WTC11 (cell line): ENCODE data around the gene AVPR2. TPM values are rescaled to one million over a fixed set of nuclear protein-coding genes. Genes with fewer than 3 reads are reported as not detected.

ENCODE experiments used
- ATAC-seq: fragments of 200-7000 bp; cut with Tn5 transposase; 2 replicates; pipeline ENCODE4 v1.10.0; 2021; ENCODE audit warnings: mild to moderate bottlenecking, moderate library complexity
- CTCF ChIA-PET: fragments of 300-600 bp; sonication (Branson Sonifier 250); formaldehyde crosslinking; loops from one replicate; lab custom pipeline; 2021; ENCODE audit warnings: antibody characterized with exemption; lab: Charles Lee
- POLR2A ChIA-PET: fragments of 350-600 bp; sonication (Branson Sonifier 250); formaldehyde crosslinking; loops from one replicate; lab custom pipeline; 2021; ENCODE audit warnings: antibody characterized with exemption; lab: Charles Lee
- DNase-seq: peaks from one replicate; pipeline ENCODE4 v3.0.0; 2021; ENCODE audit warnings: low spot score
- H3K27ac Mint-ChIP-seq: 2 replicates; pipeline ENCODE4 v1.8.0; 2021; ENCODE audit warnings: mixed read lengths
- H3K27me3 Mint-ChIP-seq: 2 replicates; pipeline ENCODE4 v1.8.0; 2021; ENCODE audit warnings: low read depth, mild to moderate bottlenecking, moderate library complexity, mixed read lengths
- H3K36me3 Mint-ChIP-seq: 2 replicates; pipeline ENCODE4 v1.8.0; 2021; ENCODE audit warnings: mixed read lengths
- H3K4me1 Mint-ChIP-seq: 2 replicates; pipeline ENCODE4 v1.8.0; 2022; ENCODE audit warnings: mixed read lengths
- H3K4me3 Mint-ChIP-seq: 2 replicates; pipeline ENCODE4 v1.8.0; 2021; ENCODE audit warnings: mild to moderate bottlenecking, moderate library complexity, mixed read lengths
- H3K9me3 Mint-ChIP-seq: 2 replicates; pipeline ENCODE4 v1.8.0; 2021; ENCODE audit warnings: mixed read lengths
- ATF3 ChIP-seq: sonication (generic); formaldehyde crosslinking; conservative IDR thresholded peaks from 2 replicates; pipeline ENCODE4 v1.8.1; 2022; ENCODE audit warnings: mild to moderate bottlenecking, missing genetic modification reagents
- CREB1 ChIP-seq: sonication (generic); formaldehyde crosslinking; IDR thresholded peaks from 2 replicates; pipeline ENCODE4 v1.8.0; 2023; ENCODE audit warnings: mild to moderate bottlenecking, missing genetic modification reagents
- ESRRA ChIP-seq: sonication (generic); formaldehyde crosslinking; IDR thresholded peaks from 2 replicates; pipeline ENCODE4 v1.8.1; 2022; ENCODE audit warnings: mild to moderate bottlenecking, missing genetic modification reagents, borderline replicate concordance
- FOXJ3 ChIP-seq: sonication (generic); formaldehyde crosslinking; IDR thresholded peaks from 2 replicates; pipeline ENCODE4 v1.9.0; 2021; ENCODE audit warnings: missing genetic modification reagents, mild to moderate bottlenecking, borderline replicate concordance
- FOXP1 ChIP-seq: sonication (generic); formaldehyde crosslinking; IDR thresholded peaks from 2 replicates; pipeline ENCODE4 v1.8.0; 2022; ENCODE audit warnings: missing genetic modification reagents, mild to moderate bottlenecking, moderate library complexity, borderline replicate concordance
- GRHL2 ChIP-seq: fragments of 250-450 bp; sonication (Bioruptor Pico); IDR thresholded peaks from 2 replicates; pipeline ENCODE4 v1.8.0; 2022; ENCODE audit warnings: mild to moderate bottlenecking, moderate library complexity; ENCODE audit not compliant: insufficient replicate concordance, severe bottlenecking
- HMGA2 ChIP-seq: fragments of 250-450 bp; sonication (Bioruptor Pico); IDR thresholded peaks from 2 replicates; pipeline ENCODE4 v1.4.0; 2021; ENCODE audit warnings: mild to moderate bottlenecking, moderate library complexity
- IRF2 ChIP-seq: sonication (generic); formaldehyde crosslinking; IDR thresholded peaks from 2 replicates; pipeline ENCODE4 v1.8.0; 2022; ENCODE audit warnings: low read depth, missing genetic modification reagents, borderline replicate concordance
- JUN ChIP-seq: sonication (generic); formaldehyde crosslinking; IDR thresholded peaks from 2 replicates; pipeline ENCODE4 v1.8.0; 2023; ENCODE audit warnings: mild to moderate bottlenecking, missing genetic modification reagents
- KAT7 ChIP-seq: sonication (generic); formaldehyde crosslinking; IDR thresholded peaks from 2 replicates; pipeline ENCODE4 v1.8.1; 2023; ENCODE audit warnings: missing genetic modification reagents, mild to moderate bottlenecking, borderline replicate concordance
- NR3C1 ChIP-seq: sonication (generic); formaldehyde crosslinking; conservative IDR thresholded peaks from 2 replicates; pipeline ENCODE4 v1.8.1; 2023; ENCODE audit warnings: low read depth, mild to moderate bottlenecking, missing genetic modification reagents
- PRRX2 ChIP-seq: fragments of 250-450 bp; sonication (Bioruptor Pico); IDR thresholded peaks from 2 replicates; pipeline ENCODE4 v1.8.0; 2021; ENCODE audit warnings: mild to moderate bottlenecking
- RELA ChIP-seq: sonication (generic); formaldehyde crosslinking; IDR thresholded peaks from 2 replicates; pipeline ENCODE4 v1.8.1; 2022; ENCODE audit warnings: missing genetic modification reagents, mild to moderate bottlenecking, borderline replicate concordance
- SMAD4 ChIP-seq: sonication (generic); formaldehyde crosslinking; IDR thresholded peaks from 2 replicates; pipeline ENCODE4 v1.8.0; 2022; ENCODE audit warnings: mild to moderate bottlenecking, missing genetic modification reagents
- SP1 ChIP-seq: sonication (generic); formaldehyde crosslinking; conservative IDR thresholded peaks from 2 replicates; pipeline ENCODE4 v1.8.1; 2022; ENCODE audit warnings: missing genetic modification reagents
- TEAD1 ChIP-seq: sonication (generic); formaldehyde crosslinking; IDR thresholded peaks from 2 replicates; pipeline ENCODE4 v1.8.0; 2022; ENCODE audit warnings: mild to moderate bottlenecking, missing genetic modification reagents
- TP53 ChIP-seq: sonication (generic); formaldehyde crosslinking; IDR thresholded peaks from 2 replicates; pipeline ENCODE4 v1.8.1; 2023; ENCODE audit warnings: mild to moderate bottlenecking, missing genetic modification reagents
- ZNF121 ChIP-seq: sonication (generic); formaldehyde crosslinking; IDR thresholded peaks from 2 replicates; pipeline ENCODE4 v1.8.0; 2023; ENCODE audit warnings: missing genetic modification reagents
- ZNF232 ChIP-seq: sonication (generic); formaldehyde crosslinking; IDR thresholded peaks from 2 replicates; pipeline ENCODE4 v1.8.0; 2022; ENCODE audit warnings: mild to moderate bottlenecking, missing genetic modification reagents
- ZNF317 ChIP-seq: sonication (generic); formaldehyde crosslinking; IDR thresholded peaks from 2 replicates; pipeline ENCODE4 v1.8.1; 2023; ENCODE audit warnings: low read depth, mild to moderate bottlenecking, moderate library complexity, missing genetic modification reagents, borderline replicate concordance
- ZNF416 ChIP-seq: fragments of 250-450 bp; sonication (Bioruptor Pico); IDR thresholded peaks from 2 replicates; pipeline ENCODE4 v1.9.0; 2021; ENCODE audit warnings: mild to moderate bottlenecking, inconsistent platforms
- total RNA-seq: library from RNA; stranded (reverse); gene quantifications from 3 replicates; pipeline ENCODE4 v1.2.3, GENCODE V29; 2021
- TF ChIP-seq, protein P1 (sequence below): sonication (generic); formaldehyde crosslinking; conservative IDR thresholded peaks from 2 replicates; pipeline ENCODE4 v1.8.1; 2023; ENCODE audit warnings: mild to moderate bottlenecking, low read depth, missing genetic modification reagents, moderate library complexity
- TF ChIP-seq, protein P2 (sequence below): sonication (generic); formaldehyde crosslinking; IDR thresholded peaks from 2 replicates; pipeline ENCODE4 v1.8.0; 2022; ENCODE audit warnings: mild to moderate bottlenecking, missing genetic modification reagents
- TF ChIP-seq, protein P3 (sequence below): sonication (generic); formaldehyde crosslinking; IDR thresholded peaks from 2 replicates; pipeline ENCODE4 v1.8.1; 2022; ENCODE audit warnings: mild to moderate bottlenecking, moderate library complexity, missing genetic modification reagents
- TF ChIP-seq, protein P4 (sequence below): sonication (generic); formaldehyde crosslinking; IDR thresholded peaks from 2 replicates; pipeline ENCODE4 v1.8.0; 2022; ENCODE audit warnings: mild to moderate bottlenecking, missing genetic modification reagents
- TF ChIP-seq, protein P5 (sequence below): sonication (generic); formaldehyde crosslinking; IDR thresholded peaks from 2 replicates; pipeline ENCODE4 v1.8.0; 2022; ENCODE audit warnings: missing genetic modification reagents

Gene AVPR2
- total RNA-seq, 1 experiment from 2014 or later = 0.11 TPM

DNA sequence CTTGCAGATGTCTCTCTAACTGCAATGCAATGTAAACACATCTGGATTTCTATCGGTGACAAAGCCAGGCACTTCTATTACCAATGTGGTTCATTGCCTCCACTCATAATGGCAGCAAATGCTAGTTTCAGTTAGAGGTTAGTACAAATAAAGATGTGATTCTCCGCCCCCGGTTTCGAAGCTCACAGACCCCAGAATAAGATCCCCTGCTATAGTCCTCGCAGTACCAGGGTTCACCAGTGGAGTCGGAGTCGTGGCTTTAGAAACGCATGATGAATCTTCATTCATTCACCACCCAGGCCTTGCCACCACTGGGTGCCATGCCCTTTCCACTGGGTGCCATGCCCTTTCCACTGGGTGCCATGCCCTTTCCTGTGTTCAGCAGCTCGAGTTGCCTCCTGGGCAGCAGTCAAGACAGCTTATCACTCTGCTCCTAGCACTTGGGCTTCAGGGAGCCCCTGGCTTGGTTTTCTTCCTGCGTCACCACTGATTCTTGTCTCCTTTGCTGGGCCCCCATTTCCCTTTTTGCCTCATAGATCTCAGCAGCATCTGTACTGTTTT lies 33.8 kb downstream of the AVPR2 start:
- CTCF ChIA-PET = interaction anchor here (0.7 to 2.0 kb wide), 4 partner anchors 9 to 291 kb away, joined by 3 to 6 read pairs (median 4); partner anchors contain the start of gene DUSP9
- Mint-ChIP-seq H3K36me3 (no peaks in the 10 kb centered on the region), H3K9me3 (no peaks in the 10 kb centered on the region), H3K4me1 (peaks cover 21% of the 10 kb centered on the region), H3K27ac (no peak overlapping the region; the same call in 1 of the 2 replicates), H3K4me3 (no peak overlapping the region), H3K27me3 (no peaks in the 10 kb centered on the region)
- ATAC-seq = no peak
- no peak for DNase-seq
- TF ChIP-seq, protein P1, sequence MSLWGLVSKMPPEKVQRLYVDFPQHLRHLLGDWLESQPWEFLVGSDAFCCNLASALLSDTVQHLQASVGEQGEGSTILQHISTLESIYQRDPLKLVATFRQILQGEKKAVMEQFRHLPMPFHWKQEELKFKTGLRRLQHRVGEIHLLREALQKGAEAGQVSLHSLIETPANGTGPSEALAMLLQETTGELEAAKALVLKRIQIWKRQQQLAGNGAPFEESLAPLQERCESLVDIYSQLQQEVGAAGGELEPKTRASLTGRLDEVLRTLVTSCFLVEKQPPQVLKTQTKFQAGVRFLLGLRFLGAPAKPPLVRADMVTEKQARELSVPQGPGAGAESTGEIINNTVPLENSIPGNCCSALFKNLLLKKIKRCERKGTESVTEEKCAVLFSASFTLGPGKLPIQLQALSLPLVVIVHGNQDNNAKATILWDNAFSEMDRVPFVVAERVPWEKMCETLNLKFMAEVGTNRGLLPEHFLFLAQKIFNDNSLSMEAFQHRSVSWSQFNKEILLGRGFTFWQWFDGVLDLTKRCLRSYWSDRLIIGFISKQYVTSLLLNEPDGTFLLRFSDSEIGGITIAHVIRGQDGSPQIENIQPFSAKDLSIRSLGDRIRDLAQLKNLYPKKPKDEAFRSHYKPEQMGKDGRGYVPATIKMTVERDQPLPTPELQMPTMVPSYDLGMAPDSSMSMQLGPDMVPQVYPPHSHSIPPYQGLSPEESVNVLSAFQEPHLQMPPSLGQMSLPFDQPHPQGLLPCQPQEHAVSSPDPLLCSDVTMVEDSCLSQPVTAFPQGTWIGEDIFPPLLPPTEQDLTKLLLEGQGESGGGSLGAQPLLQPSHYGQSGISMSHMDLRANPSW (CRISPR knock-in tag) = no peak
- TF ChIP-seq TP53 = no peak
- TF ChIP-seq ESRRA (CRISPR knock-in tag) = no peak
- TF ChIP-seq, protein P2, sequence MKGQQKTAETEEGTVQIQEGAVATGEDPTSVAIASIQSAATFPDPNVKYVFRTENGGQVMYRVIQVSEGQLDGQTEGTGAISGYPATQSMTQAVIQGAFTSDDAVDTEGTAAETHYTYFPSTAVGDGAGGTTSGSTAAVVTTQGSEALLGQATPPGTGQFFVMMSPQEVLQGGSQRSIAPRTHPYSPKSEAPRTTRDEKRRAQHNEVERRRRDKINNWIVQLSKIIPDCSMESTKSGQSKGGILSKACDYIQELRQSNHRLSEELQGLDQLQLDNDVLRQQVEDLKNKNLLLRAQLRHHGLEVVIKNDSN (CRISPR knock-in tag) = no peak
- TF ChIP-seq FOXP1 (CRISPR knock-in tag) = no peak
- TF ChIP-seq FOXJ3 = no peak
- no peak for TF ChIP-seq JUN
- TF ChIP-seq GRHL2 (CRISPR knock-in tag) = no peak
- TF ChIP-seq, protein P3, sequence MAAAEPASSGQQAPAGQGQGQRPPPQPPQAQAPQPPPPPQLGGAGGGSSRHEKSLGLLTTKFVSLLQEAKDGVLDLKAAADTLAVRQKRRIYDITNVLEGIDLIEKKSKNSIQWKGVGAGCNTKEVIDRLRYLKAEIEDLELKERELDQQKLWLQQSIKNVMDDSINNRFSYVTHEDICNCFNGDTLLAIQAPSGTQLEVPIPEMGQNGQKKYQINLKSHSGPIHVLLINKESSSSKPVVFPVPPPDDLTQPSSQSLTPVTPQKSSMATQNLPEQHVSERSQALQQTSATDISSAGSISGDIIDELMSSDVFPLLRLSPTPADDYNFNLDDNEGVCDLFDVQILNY (CRISPR knock-in tag) = no peak
- TF ChIP-seq ATF3 (CRISPR knock-in tag) = no peak
- TF ChIP-seq PRRX2 (CRISPR knock-in tag) = no peak
- no peak for TF ChIP-seq ZNF416
- no peak for TF ChIP-seq HMGA2 (CRISPR knock-in tag)
- POLR2A ChIA-PET = no interaction called here

DNA sequence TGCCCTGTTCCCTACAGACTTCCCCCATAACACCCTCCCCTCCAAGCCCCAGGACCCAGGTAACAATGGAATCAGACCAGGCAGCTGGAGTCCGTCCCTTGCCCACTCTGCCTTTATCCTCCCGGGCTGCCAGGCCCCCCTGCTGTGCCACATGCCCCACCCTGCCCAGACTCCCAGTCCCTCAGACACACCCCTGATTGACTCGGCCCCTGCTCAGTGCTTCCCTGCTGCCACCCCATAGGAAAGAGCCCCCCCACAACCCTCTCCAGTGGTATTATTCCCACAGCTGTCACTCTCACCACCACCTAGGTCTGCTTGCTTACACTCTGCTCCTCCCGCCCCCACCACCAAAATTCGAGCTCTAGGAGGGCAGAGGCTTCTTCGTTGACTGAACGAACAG lies 35.1 kb downstream of the AVPR2 start:
- no peaks in the 10 kb centered on the region for H3K27me3 Mint-ChIP-seq
- H3K36me3 Mint-ChIP-seq = no peaks in the 10 kb centered on the region
- H3K9me3 Mint-ChIP-seq = no peaks in the 10 kb centered on the region
- DNase-seq (no peak), ATAC-seq (no peak)
- H3K27ac Mint-ChIP-seq = no peak overlapping the region
- POLR2A ChIA-PET = no interaction called here
- H3K4me3 Mint-ChIP-seq = no peak overlapping the region
- CTCF ChIA-PET = interaction anchor here (1.1 to 2.1 kb wide), 4 partner anchors 9 to 16 kb away, joined by 4 to 7 read pairs (median 4); partner anchors contain the start of gene ARHGAP4
- H3K4me1 Mint-ChIP-seq = peaks cover 19% of the 10 kb centered on the region
- TF ChIP-seq ZNF317 (CRISPR knock-in tag) = no peak
- TF ChIP-seq, protein P4, sequence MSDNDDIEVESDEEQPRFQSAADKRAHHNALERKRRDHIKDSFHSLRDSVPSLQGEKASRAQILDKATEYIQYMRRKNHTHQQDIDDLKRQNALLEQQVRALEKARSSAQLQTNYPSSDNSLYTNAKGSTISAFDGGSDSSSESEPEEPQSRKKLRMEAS (CRISPR knock-in tag) = no peak
- TF ChIP-seq SP1 (CRISPR knock-in tag) = no peak
- no peak for TF ChIP-seq RELA (CRISPR knock-in tag)
- no peak for TF ChIP-seq NR3C1
- no peak for TF ChIP-seq SMAD4 (CRISPR knock-in tag)
- TF ChIP-seq, protein P3 (CRISPR knock-in tag) = no peak
- TF ChIP-seq ZNF121 (CRISPR knock-in tag) = no peak
- TF ChIP-seq KAT7 (CRISPR knock-in tag) = no peak
- TF ChIP-seq, protein P2 (CRISPR knock-in tag) = no peak
- no peak for TF ChIP-seq ZNF232 (CRISPR knock-in tag)
- no peak for TF ChIP-seq ESRRA (CRISPR knock-in tag)
- TF ChIP-seq TEAD1 = no peak
- TF ChIP-seq, protein P5, sequence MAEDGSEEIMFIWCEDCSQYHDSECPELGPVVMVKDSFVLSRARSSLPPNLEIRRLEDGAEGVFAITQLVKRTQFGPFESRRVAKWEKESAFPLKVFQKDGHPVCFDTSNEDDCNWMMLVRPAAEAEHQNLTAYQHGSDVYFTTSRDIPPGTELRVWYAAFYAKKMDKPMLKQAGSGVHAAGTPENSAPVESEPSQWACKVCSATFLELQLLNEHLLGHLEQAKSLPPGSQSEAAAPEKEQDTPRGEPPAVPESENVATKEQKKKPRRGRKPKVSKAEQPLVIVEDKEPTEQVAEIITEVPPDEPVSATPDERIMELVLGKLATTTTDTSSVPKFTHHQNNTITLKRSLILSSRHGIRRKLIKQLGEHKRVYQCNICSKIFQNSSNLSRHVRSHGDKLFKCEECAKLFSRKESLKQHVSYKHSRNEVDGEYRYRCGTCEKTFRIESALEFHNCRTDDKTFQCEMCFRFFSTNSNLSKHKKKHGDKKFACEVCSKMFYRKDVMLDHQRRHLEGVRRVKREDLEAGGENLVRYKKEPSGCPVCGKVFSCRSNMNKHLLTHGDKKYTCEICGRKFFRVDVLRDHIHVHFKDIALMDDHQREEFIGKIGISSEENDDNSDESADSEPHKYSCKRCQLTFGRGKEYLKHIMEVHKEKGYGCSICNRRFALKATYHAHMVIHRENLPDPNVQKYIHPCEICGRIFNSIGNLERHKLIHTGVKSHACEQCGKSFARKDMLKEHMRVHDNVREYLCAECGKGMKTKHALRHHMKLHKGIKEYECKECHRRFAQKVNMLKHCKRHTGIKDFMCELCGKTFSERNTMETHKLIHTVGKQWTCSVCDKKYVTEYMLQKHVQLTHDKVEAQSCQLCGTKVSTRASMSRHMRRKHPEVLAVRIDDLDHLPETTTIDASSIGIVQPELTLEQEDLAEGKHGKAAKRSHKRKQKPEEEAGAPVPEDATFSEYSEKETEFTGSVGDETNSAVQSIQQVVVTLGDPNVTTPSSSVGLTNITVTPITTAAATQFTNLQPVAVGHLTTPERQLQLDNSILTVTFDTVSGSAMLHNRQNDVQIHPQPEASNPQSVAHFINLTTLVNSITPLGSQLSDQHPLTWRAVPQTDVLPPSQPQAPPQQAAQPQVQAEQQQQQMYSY (CRISPR knock-in tag) = no peak
- TF ChIP-seq IRF2 (CRISPR knock-in tag) = no peak
- no peak for TF ChIP-seq CREB1 (CRISPR knock-in tag)
